NCI-H748 (cell line): ENCODE results near the gene IL18R1.

Experiments
- DNase-seq: peaks from one replicate; lab custom pipeline; 2025; ENCODE audit not compliant: unreplicated experiment; lab: John Stamatoyannopoulos, UW

Gene IL18R1

GRCh38 chr2:102387763-102388546 is 32.4 kb downstream of the IL18R1 start:
- no peak for DNase-seq

DNA sequence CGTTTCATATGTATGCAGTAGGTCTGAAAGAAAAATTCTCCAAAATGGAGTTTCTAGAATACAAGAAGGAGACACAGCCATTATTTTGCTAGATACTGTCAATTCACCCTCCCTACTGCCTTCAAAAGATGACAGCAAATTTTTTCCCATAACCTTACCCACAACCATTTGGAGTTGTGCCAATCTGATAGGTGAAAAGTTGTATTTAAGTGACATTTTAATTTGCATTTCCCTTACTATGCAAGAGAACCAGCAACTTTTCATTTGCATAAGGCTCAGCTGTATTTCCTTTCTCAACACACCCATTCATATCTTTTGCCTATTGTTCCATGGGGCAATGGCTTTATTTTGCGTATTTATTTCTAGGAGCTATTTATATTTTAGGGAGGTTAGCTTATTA is 36.0 kb downstream of the IL18R1 start:
- DNase-seq = no peak

GRCh38 chr2:102392096-102392495 is 36.5 kb downstream of the IL18R1 start:
- DNase-seq = no peak

- no peak for DNase-seq
Measured at GRCh38 chr2:102392942-102393341, 37.3 kb downstream of the IL18R1 start.

- DNase-seq = no peak
Measured at GRCh38 chr2:102396012-102396411, 40.4 kb downstream of the IL18R1 start.

DNA sequence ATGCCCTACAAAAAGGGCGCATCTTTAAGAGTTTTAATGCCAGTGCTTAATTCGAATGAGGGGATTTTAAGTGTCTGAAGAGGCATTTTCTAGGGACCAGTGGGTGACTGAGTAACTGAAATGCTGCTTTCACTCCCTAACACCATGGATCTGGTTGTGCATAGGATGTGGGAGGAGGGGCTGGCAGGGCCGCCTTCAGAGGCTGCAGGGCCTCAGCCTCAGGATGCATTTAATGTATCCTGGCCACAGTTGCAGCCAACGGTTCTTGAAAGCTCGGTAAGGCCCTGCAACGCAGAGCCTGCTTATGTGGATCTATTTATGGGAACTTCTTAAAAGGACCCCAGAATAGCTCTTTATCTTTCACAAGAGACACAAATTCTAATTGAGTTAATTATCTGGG is 41.6 kb downstream of the IL18R1 start:
- no peak for DNase-seq

- no peak for DNase-seq
Measured at GRCh38 chr2:102399499-102400141, 44.0 kb downstream of the IL18R1 start.

- DNase-seq = no peak
Measured at GRCh38 chr2:102401456-102401855, 45.9 kb downstream of the IL18R1 start.

DNA sequence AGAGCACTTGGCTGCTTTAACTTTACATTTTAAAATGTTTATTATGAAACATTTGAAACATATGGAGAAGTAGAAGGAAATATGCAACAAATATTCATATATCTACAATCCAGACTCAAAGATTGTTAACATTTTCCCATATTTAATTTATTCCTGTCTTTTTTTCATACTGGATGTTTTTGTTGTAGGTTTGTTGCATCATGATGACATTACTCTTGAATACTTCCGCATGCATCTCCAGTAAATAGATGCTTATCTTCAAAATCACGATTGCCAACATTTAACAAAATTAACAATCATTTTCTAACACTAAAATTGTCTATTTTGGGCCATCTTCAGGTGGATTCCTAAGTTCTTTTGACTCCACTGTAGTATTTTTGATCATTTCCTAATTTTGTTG is 46.3 kb downstream of the IL18R1 start:
- DNase-seq = no peak

DNA sequence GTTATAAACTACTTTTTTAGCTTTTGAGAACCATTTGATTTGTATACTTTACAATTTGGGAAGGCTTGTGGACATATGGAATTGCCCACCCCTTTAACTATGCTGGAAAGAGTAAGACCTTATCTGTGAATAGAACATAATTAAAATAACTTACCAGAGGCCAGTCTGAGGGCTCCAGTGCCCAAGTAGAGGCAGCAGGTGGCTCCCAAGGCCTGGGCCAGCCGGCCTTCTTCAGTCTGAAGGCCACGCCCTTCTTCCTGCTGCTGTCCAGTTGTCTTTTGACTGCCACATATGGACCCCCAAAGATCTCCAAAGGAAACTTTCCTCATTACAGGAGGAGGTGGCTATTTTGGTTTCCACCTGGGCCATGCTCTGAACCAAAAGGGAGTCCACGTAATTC is 55.4 kb downstream of the IL18R1 start:
- no peak for DNase-seq

DNA sequence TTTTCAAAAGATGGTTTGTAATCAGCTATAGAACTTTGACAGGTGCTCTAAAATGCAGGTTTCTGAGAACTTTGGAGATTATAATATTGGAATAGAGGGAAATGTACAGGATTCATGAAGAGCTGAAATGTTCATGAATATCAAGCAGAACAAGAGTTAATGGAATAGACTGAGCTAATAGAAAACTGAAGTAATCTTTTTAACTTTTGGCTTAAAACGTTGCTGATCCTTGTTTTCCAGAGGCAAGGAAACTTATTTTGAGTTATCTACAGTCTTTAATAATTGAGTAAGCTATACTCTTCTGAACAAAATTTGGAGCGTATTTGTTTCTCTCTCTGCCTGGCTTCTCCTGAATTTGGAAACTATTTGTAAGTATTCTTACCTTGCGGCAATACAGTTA is 56.6 kb downstream of the IL18R1 start:
- no peak for DNase-seq

DNA sequence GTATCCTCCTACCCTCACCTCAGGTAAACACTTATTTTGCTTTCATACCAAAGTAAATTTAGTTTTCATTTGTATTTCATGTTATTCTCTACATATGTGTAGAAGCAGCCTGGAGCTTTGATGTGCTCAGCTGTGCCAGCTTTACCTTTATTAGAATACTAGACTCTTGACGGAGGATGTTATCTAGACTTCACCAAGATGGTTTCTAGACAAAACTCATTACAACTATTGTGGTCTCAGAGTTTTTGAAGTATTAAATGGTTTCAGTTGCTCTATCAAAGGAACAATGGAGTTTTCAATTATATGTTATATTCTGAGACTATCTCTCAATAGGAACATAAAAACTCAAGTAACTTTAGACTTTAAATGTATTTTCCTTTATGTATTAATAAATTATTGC is 62.4 kb downstream of the IL18R1 start:
- DNase-seq = no peak

GRCh38 chr2:102418421-102418961 is 62.9 kb downstream of the IL18R1 start:
- no peak for DNase-seq

DNA sequence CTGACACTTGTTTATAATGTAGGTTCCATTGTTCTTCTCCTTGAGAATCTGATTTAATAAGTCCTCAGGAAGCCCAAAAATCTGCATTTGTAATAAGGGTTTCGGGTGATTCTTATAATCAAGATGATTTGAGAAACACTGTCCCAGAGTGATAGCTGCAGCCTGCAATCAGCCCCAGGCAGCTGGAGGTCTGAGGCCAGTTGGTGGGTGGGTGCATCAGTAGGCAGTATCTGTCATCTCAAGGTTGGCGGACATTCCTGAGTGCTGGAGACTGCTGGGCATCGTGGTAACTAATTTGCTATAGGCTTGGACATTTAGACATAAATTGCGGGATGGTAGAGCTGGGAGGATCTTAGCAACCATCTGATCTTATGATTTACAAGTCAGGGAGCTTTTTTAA is 64.7 kb downstream of the IL18R1 start:
- no peak for DNase-seq

- DNase-seq = no peak
Measured at GRCh38 chr2:102421890-102422759, 66.5 kb downstream of the IL18R1 start.

DNA sequence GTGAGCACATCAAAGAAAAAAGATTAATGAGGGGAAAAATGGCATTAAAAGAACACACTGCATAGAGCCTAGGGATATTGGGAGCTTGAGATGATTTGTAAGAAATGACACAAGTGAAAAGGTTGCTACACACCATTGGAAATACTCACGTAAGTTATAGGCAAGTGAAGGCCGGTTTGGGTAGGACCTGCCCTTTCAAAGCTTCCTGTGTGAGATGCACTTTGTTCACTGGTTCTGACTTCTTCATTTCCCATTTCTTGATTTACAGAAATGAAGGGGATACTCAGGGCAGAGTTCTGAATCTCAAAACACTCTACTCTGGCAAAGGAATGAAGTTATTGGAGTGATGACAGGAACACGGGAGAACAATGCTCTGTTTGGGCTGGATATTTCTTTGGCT is 67.3 kb downstream of the IL18R1 start, which contains the start of gene IL18RAP:
Gene IL18RAP, plus strand, starts transcription at position 251 of the 400 bp plus-strand sequence. Its CDS starts 118 bp downstream, at position 369.
- no peak for DNase-seq

GRCh38 chr2:102423368-102423767 is 67.8 kb downstream of the IL18R1 start:
- DNase-seq = no peak

GRCh38 chr2:102424754-102425153 is 69.2 kb downstream of the IL18R1 start:
- no peak for DNase-seq

- no peak for DNase-seq
Measured at GRCh38 chr2:102425441-102426132, 70.0 kb downstream of the IL18R1 start.

DNA sequence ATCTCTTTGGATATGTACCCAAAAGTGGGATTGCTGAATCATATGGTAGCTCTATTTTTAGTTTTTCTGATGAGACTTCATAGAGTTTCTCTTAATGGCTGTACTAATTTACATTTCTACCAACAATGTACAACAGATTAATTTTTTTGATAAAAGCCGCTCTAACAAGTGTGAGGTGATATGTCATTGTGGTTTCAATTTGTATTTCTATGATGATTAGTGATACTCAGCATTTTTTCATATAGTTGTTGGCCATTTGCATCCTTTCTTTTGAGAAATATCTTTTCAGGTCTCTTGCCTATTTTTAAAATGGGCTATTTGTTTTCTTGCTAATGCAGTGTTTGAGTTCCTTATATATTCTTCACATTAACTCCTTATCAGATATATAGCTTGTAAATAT is 71.7 kb downstream of the IL18R1 start:
- DNase-seq = no peak

- no peak for DNase-seq
Measured at GRCh38 chr2:102428573-102428972, 73.0 kb downstream of the IL18R1 start.
